ENCODE data around the gene BRAF.

- TF ChIP-seq CTCF (IDR thresholded peaks at IDR 0.05), result no peak
- TF ChIP-seq EP300 (IDR thresholded peaks at IDR 0.05), result no peak
Observed at GRCh38 chr7:140707132-140707531, 217.6 kb downstream of the BRAF start.
